IMR-90 (cell line): Measurements from ENCODE around the gene AMBRA1. TPM values are rescaled to one million over a fixed set of nuclear protein-coding genes. Genes with fewer than 3 reads are reported as not detected.
A peak's percentile ranks its signal among the peaks of the same experiment; 100 is the strongest.

Experiments
- ATAC-seq: fragments of 200-7000 bp; cut with Tn5 transposase; 2 replicates; pipeline ENCODE4 v1.9.1; 2020; ENCODE audit warnings: low read depth, mild to moderate bottlenecking, moderate library complexity
- BruUV-seq: library from RNA; stranded (reverse); fragments of 400-500 nt; replicated peaks from 2 replicates; lab custom pipeline; 2021; lab: Mats Ljungman, UMichigan
- CTCF ChIA-PET: fragments of 300-600 bp; formaldehyde crosslinking; extraction: SDS; loops from one replicate; lab custom pipeline; 2021; ENCODE audit warnings: antibody characterized with exemption; lab: Yijun Ruan, JAX
- POLR2A ChIA-PET: fragments of 300-600 bp; sonication (Branson Sonifier 250); formaldehyde crosslinking; loops from one replicate; lab custom pipeline; 2022; ENCODE audit warnings: antibody characterized with exemption; ENCODE audit not compliant: unreplicated experiment; lab: Charles Lee
- DNase-seq: peaks from one replicate; pipeline ENCODE4 v3.0.0; 2013
- H2AFZ ChIP-seq: replicated peaks from 2 replicates; pipeline ENCODE3; 2013; ENCODE audit warnings: low read length, mild to moderate bottlenecking; ENCODE audit not compliant: poor library complexity
- H2AK5ac ChIP-seq: 2 replicates; pipeline ENCODE4 v1.6.1; 2013; ENCODE audit warnings: low read depth, low read length, inconsistent platforms
- H2AK9ac ChIP-seq: replicated peaks from 2 replicates; pipeline ENCODE3; 2013; ENCODE audit warnings: mild to moderate bottlenecking, low read depth, low read length, moderate library complexity; ENCODE audit not compliant: poor library complexity
- H2BK120ac ChIP-seq: 2 replicates; pipeline ENCODE4 v1.6.1; 2013; ENCODE audit warnings: low read depth, low read length, inconsistent platforms
- H2BK15ac ChIP-seq: 3 replicates; pipeline ENCODE4 v1.6.1; 2013; ENCODE audit warnings: low read depth, low read length, inconsistent platforms
- H2BK20ac ChIP-seq: 2 replicates; pipeline ENCODE4 v1.6.1; 2013; ENCODE audit warnings: low read depth, mild to moderate bottlenecking, inconsistent platforms, low read length, moderate library complexity
- H2BK5ac ChIP-seq: 2 replicates; pipeline ENCODE4 v1.6.1; 2013; ENCODE audit warnings: mild to moderate bottlenecking, low read depth, low read length, inconsistent platforms; ENCODE audit not compliant: poor library complexity, severe bottlenecking
- H3K14ac ChIP-seq: replicated peaks from 2 replicates; pipeline ENCODE4 v1.6.1; 2013; ENCODE audit warnings: low read depth, low read length, inconsistent platforms
- H3K18ac ChIP-seq: 2 replicates; pipeline ENCODE4 v1.6.1; 2013; ENCODE audit warnings: low read depth, low read length, control low read depth
- H3K23ac ChIP-seq: 2 replicates; pipeline ENCODE4 v1.6.1; 2013; ENCODE audit warnings: low read depth, low read length, inconsistent platforms
- H3K27ac ChIP-seq: 2 replicates; pipeline ENCODE4 v1.5.1; 2013; ENCODE audit warnings: mild to moderate bottlenecking, control low read depth, low read length; ENCODE audit not compliant: insufficient read depth
- H3K27me3 ChIP-seq: 2 replicates; pipeline ENCODE4 v1.6.1; 2013; ENCODE audit warnings: low read length; ENCODE audit not compliant: control insufficient read depth, insufficient read depth
- H3K36me3 ChIP-seq: 2 replicates; pipeline ENCODE4 v1.6.1; 2013; ENCODE audit warnings: low read length, mixed read lengths; ENCODE audit not compliant: control insufficient read depth, insufficient read depth
- H3K4ac ChIP-seq: 2 replicates; pipeline ENCODE4 v1.6.1; 2013; ENCODE audit warnings: low read depth, low read length, inconsistent platforms
- H3K4me1 ChIP-seq: 2 replicates; pipeline ENCODE4 v1.6.1; 2013; ENCODE audit warnings: low read length, mixed read lengths; ENCODE audit not compliant: control insufficient read depth, insufficient read depth
- H3K4me2 ChIP-seq: 2 replicates; pipeline ENCODE4 v1.6.1; 2013; ENCODE audit warnings: low read depth, mild to moderate bottlenecking, control low read depth, low read length, moderate library complexity
- H3K4me3 ChIP-seq: 2 replicates; pipeline ENCODE4 v1.5.1; 2013; ENCODE audit warnings: low read depth, mild to moderate bottlenecking, control low read depth, low read length, moderate library complexity; ENCODE audit not compliant: insufficient read depth
- H3K56ac ChIP-seq: 2 replicates; pipeline ENCODE4 v1.6.1; 2013; ENCODE audit warnings: low read length, inconsistent platforms; ENCODE audit not compliant: insufficient read depth; ENCODE audit errors: extremely low read depth
- H3K79me1 ChIP-seq, 2 experiments: 2 replicates each; pipeline ENCODE4 v1.6.1; 2013; ENCODE audit warnings: low read length in 2 of 2, inconsistent platforms in 1 of 2, low read depth in 1 of 2
- H3K9ac ChIP-seq: 2 replicates; pipeline ENCODE4 v1.6.1; 2013; ENCODE audit warnings: low read depth, low read length, control low read depth
- H3K9me1 ChIP-seq: 2 replicates; pipeline ENCODE4 v1.6.1; 2013; ENCODE audit warnings: low read length, inconsistent platforms; ENCODE audit not compliant: insufficient read depth
- H3K9me3 ChIP-seq: 2 replicates; pipeline ENCODE4 v1.6.1; 2013; ENCODE audit warnings: low read length; ENCODE audit not compliant: control insufficient read depth, insufficient read depth
- H4K20me1 ChIP-seq: 2 replicates; pipeline ENCODE4 v1.6.1; 2013; ENCODE audit warnings: low read length, inconsistent platforms; ENCODE audit not compliant: insufficient read depth
- H4K5ac ChIP-seq: 2 replicates; pipeline ENCODE4 v1.6.1; 2013; ENCODE audit warnings: mild to moderate bottlenecking, low read depth, low read length, control low read depth
- H4K8ac ChIP-seq, 2 experiments: 2 replicates each; pipeline ENCODE4 v1.6.1; 2013; ENCODE audit warnings: low read depth in 2 of 2, low read length in 2 of 2, control low read depth in 1 of 2, inconsistent platforms in 1 of 2
- H4K91ac ChIP-seq: 2 replicates; pipeline ENCODE4 v1.6.1; 2013; ENCODE audit warnings: low read depth, low read length, inconsistent platforms; ENCODE audit not compliant: insufficient read depth
- CEBPB ChIP-seq: IDR thresholded peaks from 2 replicates; pipeline ENCODE4 v1.6.1; 2012; ENCODE audit warnings: low read depth, low read length, improper control_type of control experiment
- MAZ ChIP-seq: IDR thresholded peaks from 2 replicates; pipeline ENCODE4 v1.6.1; 2012; ENCODE audit warnings: low read depth, mild to moderate bottlenecking, low read length, improper control_type of control experiment, moderate library complexity, borderline replicate concordance
- POLR2A ChIP-seq: IDR thresholded peaks from 2 replicates; pipeline ENCODE4 v1.6.1; 2012; ENCODE audit warnings: mild to moderate bottlenecking, low read depth, low read length
- RAD21 ChIP-seq: IDR thresholded peaks from 2 replicates; pipeline ENCODE4 v1.6.1; 2012; ENCODE audit warnings: low read length, improper control_type of control experiment
- RCOR1 ChIP-seq: IDR thresholded peaks from 2 replicates; pipeline ENCODE4 v1.6.1; 2012; ENCODE audit warnings: mild to moderate bottlenecking, low read length, improper control_type of control experiment; ENCODE audit not compliant: insufficient replicate concordance
- RFX5 ChIP-seq: IDR thresholded peaks from 2 replicates; pipeline ENCODE4 v1.8.0; 2012; ENCODE audit warnings: low read depth, mild to moderate bottlenecking, low read length, moderate library complexity
- SMC3 ChIP-seq: fragments of 150-350 bp; IDR thresholded peaks from 2 replicates; pipeline ENCODE4 v1.6.1; 2016; ENCODE audit warnings: low read depth, mild to moderate bottlenecking, antibody characterized with exemption, low read length, moderate library complexity
- WGBS, 2 experiments: methylation state at CpG; one replicate each; pipeline versions ENCODE4 v1.1.5 to v1.1.7; 2013; ENCODE audit warnings: missing lambda C conversion rate in 2 of 2; ENCODE audit not compliant: insufficient read length in 1 of 2; ENCODE audit errors: extremely low coverage in 2 of 2; 5-methylcytosine and 5-hydroxymethylcytosine counted together
- dilution Hi-C: fragments of 300-500 bp; cut with HindIII; formaldehyde crosslinking; loops from one replicate; pipeline ENCODE4 v1.14.3; 2018; ENCODE audit warnings: low sequenced_read_pairs; ENCODE audit not compliant: unreplicated experiment
- in situ Hi-C: fragments of 300-500 bp; cut with MboI; formaldehyde crosslinking; loops from 3 replicates; pipeline ENCODE4 v1.14.3; 2019; ENCODE audit warnings: low sequenced_read_pairs, inconsistent platforms, mixed read lengths
- intact Hi-C: fragments of 100-400 bp; cut with micrococcal nuclease; formaldehyde crosslinking; loops from 2 replicates; pipeline ENCODE4 v1.10.0; 2022
- polyA plus RNA-seq, 3 experiments: library from polyadenylated mRNA; depleted of rRNA; stranded (reverse); fragments of >200 nt; gene quantifications; 2 replicates each; pipeline ENCODE4 v1.2.3, GENCODE V29; 2012; ENCODE audit warnings: low replicate concordance in 1 of 3
- total RNA-seq: library from RNA; depleted of rRNA; stranded (reverse); fragments of >200 nt; gene quantifications from 2 replicates; pipeline ENCODE4 v1.2.3, GENCODE V29; 2012
- TF ChIP-seq, protein P1 (sequence below): fragments of 150-350 bp; IDR thresholded peaks from 2 replicates; pipeline ENCODE4 v1.6.1; 2017; ENCODE audit warnings: mild to moderate bottlenecking, antibody characterized with exemption, low read length, low read depth

AMBRA1 gene
- total and polyA plus RNA-seq, 2 of the 4 experiments (the other 2 are of a cell fraction), result 9.4 to 18.3 TPM

DNA sequence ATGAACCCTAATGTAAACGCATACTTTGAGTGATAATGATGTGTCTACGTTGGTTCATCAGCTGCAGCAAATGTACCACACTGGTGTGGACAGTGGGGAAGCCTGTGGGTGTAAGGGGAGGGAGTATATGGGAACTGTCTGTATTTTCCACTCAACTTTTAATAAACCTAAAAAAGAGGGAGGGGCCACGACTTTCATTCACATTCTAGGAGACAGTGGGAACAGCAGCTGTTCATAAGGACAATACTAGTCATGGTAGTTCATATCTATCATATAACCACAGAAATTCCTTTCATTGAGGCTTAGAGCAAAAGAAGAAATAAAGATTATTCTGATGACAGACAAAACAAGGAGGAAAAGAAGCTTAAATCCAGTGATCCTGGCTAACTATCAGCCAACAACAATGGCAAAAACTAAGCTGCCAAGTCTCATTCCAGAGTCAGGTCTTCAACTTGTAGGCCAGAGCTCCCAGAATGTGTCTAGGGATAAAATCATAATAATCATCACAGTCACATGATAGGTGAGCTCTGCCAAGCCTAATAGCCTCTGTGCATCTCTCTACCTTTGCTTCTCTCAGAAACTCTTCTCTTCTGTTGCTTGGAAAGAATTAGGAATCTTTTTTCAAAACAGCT lies 142.9 kb downstream of the AMBRA1 start:
- Histone ChIP-seq H3K9ac (no peak overlapping the region), H3K36me3 (no peaks in the 10 kb centered on the region; the same call in 1 of the 2 replicates), H3K27ac (no peak overlapping the region), H2BK20ac (no peak overlapping the region), H2BK5ac (no peak overlapping the region), H3K56ac (no peak overlapping the region), H4K91ac (no peak overlapping the region), H3K9me3 (no peaks in the 10 kb centered on the region), H2AK5ac (no peak overlapping the region), H3K14ac (no peak overlapping the region), H2AK9ac (no peak overlapping the region), H2BK120ac (no peak overlapping the region), H2BK15ac (no peak overlapping the region), H3K18ac (no peak overlapping the region), H3K79me1 (peaks cover 11 to 34% of the 10 kb centered on the region in 2 experiments; a peak in 3 of 4 replicates), H4K5ac (no peak overlapping the region), H3K9me1 (no peaks in the 10 kb centered on the region), H2AFZ (no peak overlapping the region), H3K4ac (no peak overlapping the region), H3K4me1 (peaks cover 5% of the 10 kb centered on the region; the same call in 1 of the 2 replicates), H3K4me3 (no peak overlapping the region), H3K27me3 (no peaks in the 10 kb centered on the region), H4K20me1 (peaks cover 15% of the 10 kb centered on the region; the same call in 1 of the 2 replicates), H3K4me2 (no peak overlapping the region), H4K8ac (no peak overlapping the region), H3K23ac (no peak overlapping the region)
- in situ Hi-C loops, result no loop called here
- ATAC-seq (no peak), DNase-seq (peak; percentile 26)
- WGBS, 2 experiments, result no CpG with 5 or more reads among the region's 3 CpGs
- dilution Hi-C loops, result no loop called here
- POLR2A ChIA-PET, result no interaction called here
- no TSS peak for BruUV-seq
- no peak for TF ChIP-seq RFX5
- no peak for TF ChIP-seq CEBPB
- no peak for TF ChIP-seq SMC3
- TF ChIP-seq, protein P1, sequence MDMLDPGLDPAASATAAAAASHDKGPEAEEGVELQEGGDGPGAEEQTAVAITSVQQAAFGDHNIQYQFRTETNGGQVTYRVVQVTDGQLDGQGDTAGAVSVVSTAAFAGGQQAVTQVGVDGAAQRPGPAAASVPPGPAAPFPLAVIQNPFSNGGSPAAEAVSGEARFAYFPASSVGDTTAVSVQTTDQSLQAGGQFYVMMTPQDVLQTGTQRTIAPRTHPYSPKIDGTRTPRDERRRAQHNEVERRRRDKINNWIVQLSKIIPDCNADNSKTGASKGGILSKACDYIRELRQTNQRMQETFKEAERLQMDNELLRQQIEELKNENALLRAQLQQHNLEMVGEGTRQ, result no peak
- TF ChIP-seq POLR2A, result no peak
- TF ChIP-seq RCOR1, result no peak
- TF ChIP-seq RAD21, result no peak
- TF ChIP-seq MAZ, result no peak
- CTCF ChIA-PET, result interaction anchor here (0.6 to 0.7 kb wide), 4 partner anchors 10 to 302 kb away, joined by 3 to 5 read pairs (median 4); no protein-coding TSS in a partner anchor
- intact Hi-C loops, result no loop called here
